Lung (tissue), 12 donors: Measurements from ENCODE around the gene GRM6. TPM values are rescaled to one million over a fixed set of nuclear protein-coding genes. Genes with fewer than 3 reads are reported as not detected.

Source experiments
- ATAC-seq: fragments of 200-7000 bp; cut with Tn5 transposase; one replicate; pipeline ENCODE4 v1.9.1; 2020; ENCODE audit warnings: moderate number of reproducible peaks; ENCODE audit not compliant: insufficient read depth, low FRiP score
- DNase-seq, 3 donors: peaks; one replicate each; pipeline ENCODE4 v3.0.0-alpha.2; 2013 to 2017
- H3K27ac ChIP-seq, 2 donors: one replicate each; pipeline ENCODE4 v1.5.1; 2013; ENCODE audit warnings: mild to moderate bottlenecking in 2 of 2, moderate library complexity in 2 of 2, control low read depth in 1 of 2, inconsistent platforms in 1 of 2, low read depth in 1 of 2, low read length in 1 of 2
- H3K27me3 ChIP-seq, 3 donors: one replicate each; pipeline ENCODE4 v1.5.1; 2013; ENCODE audit warnings: low read length in 2 of 3; ENCODE audit not compliant: control insufficient read depth in 3 of 3, insufficient read depth in 3 of 3
- H3K36me3 ChIP-seq, 4 donors: one replicate each; pipeline ENCODE4 v1.5.1; 2013; ENCODE audit warnings: low read length in 4 of 4, mild to moderate bottlenecking in 1 of 4, moderate library complexity in 1 of 4; ENCODE audit not compliant: control insufficient read depth in 4 of 4, insufficient read depth in 4 of 4
- H3K4me1 ChIP-seq, 5 donors: one replicate each; pipeline ENCODE4 v1.5.1; 2013; ENCODE audit warnings: low read length in 5 of 5, mild to moderate bottlenecking in 2 of 5, moderate library complexity in 1 of 5; ENCODE audit not compliant: control insufficient read depth in 5 of 5, insufficient read depth in 5 of 5
- H3K4me3 ChIP-seq: one replicate; pipeline ENCODE4 v1.5.1; 2013; ENCODE audit warnings: mild to moderate bottlenecking, control low read depth, moderate library complexity
- H3K9ac ChIP-seq, 2 donors: one replicate each; pipeline ENCODE4 v1.5.1; 2013; ENCODE audit warnings: low read length in 2 of 2, control low read depth in 1 of 2; ENCODE audit not compliant: insufficient read depth in 1 of 2
- H3K9me3 ChIP-seq, 4 donors: one replicate each; pipeline ENCODE4 v1.5.1; 2013; ENCODE audit warnings: low read length in 3 of 4, mild to moderate bottlenecking in 1 of 4, moderate library complexity in 1 of 4; ENCODE audit not compliant: control insufficient read depth in 4 of 4, insufficient read depth in 3 of 4
- CTCF ChIP-seq: IDR thresholded peaks from 2 replicates; pipeline ENCODE4 v1.5.1; 2012; ENCODE audit warnings: mild to moderate bottlenecking; ENCODE audit errors: control extremely low read depth, extremely low read depth
- WGBS, 2 donors: extraction: QIAGEN DNeasy Blood & Tissue Kit; methylation state at CpG; one replicate each; pipeline ENCODE4 v1.1.7; 2013; 5-methylcytosine and 5-hydroxymethylcytosine counted together
- polyA plus RNA-seq, 2 donors: library from polyadenylated mRNA; stranded (reverse); fragments of 200-250 nt; gene quantifications; one replicate each; pipeline ENCODE4 v1.2.1, GENCODE V29; 2013
- total RNA-seq, 2 donors: library from RNA; depleted of rRNA in 1 of 2; stranded (reverse); fragments of >200 nt in 1 of 2; gene quantifications; one replicate each; pipeline ENCODE4 v1.2.1, GENCODE V29; 2014 to 2021
- donor health status: control.
- donor health status: control.
- donor health status: Bipolar disorder and iron deficiency.
- donor health status: healthy.
- donor health status: DM: yes; HTN: yes; CAD: no.

The GRM6 gene
- total and polyA plus RNA-seq, 4 donors: not detected

- DNase-seq (no peak), ATAC-seq (no peak)
- Histone ChIP-seq H3K27me3 (peaks cover 17 to 38% (median 22%) of the 10 kb centered on the region in 3 donors), H3K9me3 (peaks cover 0 to 45% (median 5%) of the 10 kb centered on the region in 4 donors), H3K36me3 (peaks cover 0 to 4% (median 0%) of the 10 kb centered on the region in 4 donors), H3K4me3 (no peak overlapping the region), H3K27ac (no peak overlapping the region), H3K9ac (no peak overlapping the region), H3K4me1 (peaks cover 0 to 5% (median 0%) of the 10 kb centered on the region in 5 donors)
- no peak for TF ChIP-seq CTCF
- WGBS, 2 donors: 21 to 25% methylated on average over 50 to 53 of the region's 53 CpGs
These were observed 1.1 kb downstream of the GRM6 start for GRCh38 chr5:178993955-178994579.

GRCh38 chr5:178993236-178993765 lies 1.8 kb downstream of the GRM6 start:
- no peak for ATAC-seq
- WGBS, 2 donors: 23 to 47% methylated on average over 20 of the region's 20 CpGs
- Histone ChIP-seq H3K4me3 (no peak overlapping the region), H3K36me3 (peaks cover 0 to 4% (median 0%) of the 10 kb centered on the region in 4 donors), H3K27ac (no peak overlapping the region), H3K9me3 (peaks cover 0 to 46% (median 5%) of the 10 kb centered on the region in 4 donors), H3K9ac (no peak overlapping the region), H3K4me1 (peaks cover 0 to 5% (median 0%) of the 10 kb centered on the region in 5 donors), H3K27me3 (peaks cover 17 to 38% (median 22%) of the 10 kb centered on the region in 3 donors)
- DNase-seq: no peak
- TF ChIP-seq CTCF: no peak

- H3K27me3 ChIP-seq: peaks cover 17 to 34% (median 19%) of the 10 kb centered on the region in 3 donors
- no peak overlapping the region for H3K9ac ChIP-seq
- no peak for ATAC-seq
- 66 to 77% methylated on average over 9 of the region's 9 CpGs for WGBS, 2 donors
- peaks cover 0 to 48% (median 5%) of the 10 kb centered on the region in 4 donors for H3K9me3 ChIP-seq
- H3K4me1 ChIP-seq: peaks cover 0 to 5% (median 0%) of the 10 kb centered on the region in 5 donors
- no peak overlapping the region for H3K27ac ChIP-seq
- no peak for DNase-seq
- TF ChIP-seq CTCF: no peak
- H3K36me3 ChIP-seq: peaks cover 0 to 4% (median 0%) of the 10 kb centered on the region in 4 donors
- H3K4me3 ChIP-seq: no peak overlapping the region
These were observed 2.7 kb downstream of the GRM6 start for GRCh38 chr5:178992291-178992895.
